CD4-positive, alpha-beta T cell treated with Interferon gamma for 1 hour (primary cell): ENCODE results near the gene ABCD2.
"Not testable (repeated sequence)": the region's sequence is repeated elsewhere in the genome, so short reads cannot be mapped to it uniquely, and the experiment has no call there.

Source experiments
- DNase-seq: peaks from one replicate; pipeline ENCODE4 v3.0.0-alpha.2; 2020

The ABCD2 gene

GRCh38 chr12:39619660-39620433 is at the start of gene ABCD2:
ABCD2 (minus strand) TSS chr12:39619803; CDS start chr12:39619615, 188 bp downstream.
- DNase-seq = peak; percentile 79

- DNase-seq = no peak
Observed at GRCh38 chr12:39660101-39660500, 40.5 kb upstream of the ABCD2 start.

- DNase-seq = no peak
Observed at GRCh38 chr12:39647383-39647782, 27.8 kb upstream of the ABCD2 start.

GRCh38 chr12:39646963-39647362 is 27.4 kb upstream of the ABCD2 start:
- DNase-seq = no peak

- no peak for DNase-seq
Observed at GRCh38 chr12:39643052-39643451, 23.4 kb upstream of the ABCD2 start.

GRCh38 chr12:39638840-39639239 is 19.2 kb upstream of the ABCD2 start:
- no peak for DNase-seq

- DNase-seq = no peak
Observed at GRCh38 chr12:39638178-39638577, 18.6 kb upstream of the ABCD2 start.

- no peak for DNase-seq
Observed at GRCh38 chr12:39632670-39633069, 13.1 kb upstream of the ABCD2 start.

GRCh38 chr12:39628836-39629235 is 9.2 kb upstream of the ABCD2 start:
- DNase-seq = no peak

GRCh38 chr12:39627914-39628313 is 8.3 kb upstream of the ABCD2 start:
- DNase-seq = no peak

- DNase-seq = no peak
Observed at GRCh38 chr12:39626033-39626814, 6.6 kb upstream of the ABCD2 start.

- no peak for DNase-seq
Observed at GRCh38 chr12:39623919-39624318, 4.3 kb upstream of the ABCD2 start.

GRCh38 chr12:39623160-39623559 is 3.6 kb upstream of the ABCD2 start:
- DNase-seq = not testable (repeated sequence)

- DNase-seq = no peak
Observed at GRCh38 chr12:39622306-39622705, 2.7 kb upstream of the ABCD2 start.

- no peak for DNase-seq
Observed at GRCh38 chr12:39621670-39622069, 2.1 kb upstream of the ABCD2 start.

GRCh38 chr12:39620659-39621658 is 1.4 kb upstream of the ABCD2 start:
- DNase-seq = peak; percentile 35

GRCh38 chr12:39619316-39619659 is 315 bp downstream of the ABCD2 start:
- no peak for DNase-seq

GRCh38 chr12:39618701-39619100 is 902 bp downstream of the ABCD2 start:
- DNase-seq = no peak

GRCh38 chr12:39617887-39618286 is 1.7 kb downstream of the ABCD2 start:
- DNase-seq = no peak

- DNase-seq = no peak
Observed at GRCh38 chr12:39616666-39617065, 2.9 kb downstream of the ABCD2 start.

- DNase-seq = no peak
Observed at GRCh38 chr12:39616251-39616650, 3.4 kb downstream of the ABCD2 start.

GRCh38 chr12:39613525-39613924 is 6.1 kb downstream of the ABCD2 start:
- no peak for DNase-seq

GRCh38 chr12:39612250-39612649 is 7.4 kb downstream of the ABCD2 start:
- DNase-seq = no peak
